Endodermal cell (in vitro differentiated cells): ENCODE measurements around the gene MSL2. TPM values are rescaled to one million over a fixed set of nuclear protein-coding genes. Genes with fewer than 3 reads are reported as not detected.

Source experiments
- DNase-seq: peaks from one replicate; pipeline ENCODE4 v3.0.0-alpha.2; 2017
- H3K27ac ChIP-seq: 2 replicates; pipeline ENCODE4 v1.5.1; 2013; ENCODE audit warnings: mild to moderate bottlenecking, low read depth, low read length, moderate library complexity
- H3K27me3 ChIP-seq: 2 replicates; pipeline ENCODE4 v1.6.1; 2013; ENCODE audit warnings: mild to moderate bottlenecking, low read length, moderate library complexity; ENCODE audit not compliant: insufficient read depth, control insufficient read depth, poor library complexity, severe bottlenecking
- H3K36me3 ChIP-seq: 2 replicates; pipeline ENCODE4 v1.7.0; 2013; ENCODE audit warnings: mild to moderate bottlenecking, low read length, moderate library complexity; ENCODE audit not compliant: control insufficient read depth, insufficient read depth
- H3K4me1 ChIP-seq: one replicate; pipeline ENCODE4 v1.7.0; 2013; ENCODE audit warnings: low read length; ENCODE audit not compliant: control insufficient read depth, insufficient read depth
- H3K4me3 ChIP-seq: 2 replicates; pipeline ENCODE4 v1.5.1; 2013; ENCODE audit warnings: mild to moderate bottlenecking, low read length, moderate library complexity
- H3K9ac ChIP-seq: 2 replicates; pipeline ENCODE4 v1.6.1; 2013; ENCODE audit warnings: mild to moderate bottlenecking, low read length, moderate library complexity; ENCODE audit not compliant: poor library complexity, severe bottlenecking; ENCODE audit errors: extremely low read depth
- H3K9me3 ChIP-seq: 2 replicates; pipeline ENCODE4 v1.6.1; 2013; ENCODE audit warnings: mild to moderate bottlenecking, low read length, moderate library complexity; ENCODE audit not compliant: control insufficient read depth
- H3K27ac Mint-ChIP-seq: 2 replicates; pipeline ENCODE4 v1.8.0; 2020; ENCODE audit warnings: mixed read lengths
- H3K27me3 Mint-ChIP-seq: 2 replicates; pipeline ENCODE4 v1.8.0; 2021; ENCODE audit warnings: mild to moderate bottlenecking, mixed read lengths; ENCODE audit not compliant: insufficient read depth
- H3K36me3 Mint-ChIP-seq: 2 replicates; pipeline ENCODE4 v1.8.0; 2020; ENCODE audit warnings: low read depth, mixed read lengths
- H3K4me1 Mint-ChIP-seq: 2 replicates; pipeline ENCODE4 v1.8.0; 2020; ENCODE audit warnings: mixed read lengths
- H3K4me3 Mint-ChIP-seq: 2 replicates; pipeline ENCODE4 v1.8.0; 2020; ENCODE audit warnings: mild to moderate bottlenecking, moderate library complexity, mixed read lengths
- H3K9me3 Mint-ChIP-seq: 2 replicates; pipeline ENCODE4 v1.8.0; 2020; ENCODE audit warnings: mild to moderate bottlenecking, mixed read lengths
- CTCF ChIP-seq: fragments of 200-600 bp; sonication (generic); conservative IDR thresholded peaks from 2 replicates; pipeline ENCODE4 v1.5.0; 2021; ENCODE audit warnings: antibody characterized with exemption, mild to moderate bottlenecking
- WGBS, 2 experiments: methylation state at CpG; one replicate each; pipeline versions ENCODE4 v1.1.5 to v1.1.7; 2013; ENCODE audit warnings: missing lambda C conversion rate in 2 of 2, mixed read lengths in 1 of 2; ENCODE audit not compliant: insufficient coverage in 1 of 2, insufficient read length in 1 of 2; 5-methylcytosine and 5-hydroxymethylcytosine counted together
- total RNA-seq, 2 donors: library from RNA; stranded (reverse); fragmentation: NEBNext Ultra II Directional in 1 of 2; extraction: Animal tissue kit (Norgen Biotek cat#: 25700) in 1 of 2; gene quantifications; 2 replicates in 1 of 2; 3 replicates in 1 of 2; pipeline ENCODE4 v1.2.1, GENCODE V29; 2021

The MSL2 gene
- total RNA-seq, 2 donors from 2014 or later, result 35.1 to 45.7 TPM

DNA sequence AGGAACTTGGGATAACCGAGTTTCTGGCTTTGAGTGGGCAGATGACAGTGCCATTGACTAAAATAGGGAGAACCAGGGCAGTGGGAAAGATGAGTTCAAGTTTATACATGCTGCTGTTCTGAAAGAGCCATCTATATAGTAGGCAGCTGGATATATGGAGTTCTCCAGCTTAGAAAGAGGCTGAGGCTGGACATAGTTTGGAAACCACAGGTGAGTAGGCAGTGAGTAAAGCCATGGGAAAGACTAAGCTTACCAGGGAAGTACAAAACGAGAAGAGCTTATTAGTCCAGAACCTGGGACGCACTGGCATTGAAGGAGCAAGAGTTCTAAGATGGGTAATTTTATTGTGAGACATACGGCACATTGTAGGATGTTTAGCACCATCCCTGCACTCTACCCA, 54.2 kb downstream of the MSL2 start:
- Histone ChIP-seq H3K4me3 (no peak overlapping the region), H3K36me3 (peaks cover 17% of the 10 kb centered on the region), H3K4me1 (no peaks in the 10 kb centered on the region), H3K9ac (no peak overlapping the region), H3K27ac (no peak overlapping the region), H3K9me3 (no peaks in the 10 kb centered on the region), H3K27me3 (no peaks in the 10 kb centered on the region)
- no peak overlapping the region for H3K4me3 Mint-ChIP-seq
- no peak for DNase-seq
- peaks cover 11% of the 10 kb centered on the region for H3K4me1 Mint-ChIP-seq
- no peak overlapping the region for H3K27ac Mint-ChIP-seq
- peaks cover 13% of the 10 kb centered on the region for H3K36me3 Mint-ChIP-seq
- TF ChIP-seq CTCF, result no peak
- 87 to 91% methylated on average over 2 to 4 of the region's 4 CpGs for WGBS, 2 experiments
- no peaks in the 10 kb centered on the region for H3K9me3 Mint-ChIP-seq
- peaks cover 40% of the 10 kb centered on the region for H3K27me3 Mint-ChIP-seq

GRCh38 chr3:136141291-136141785, 54.8 kb downstream of the MSL2 start:
- Mint-ChIP-seq H3K9me3 (no peaks in the 10 kb centered on the region), H3K36me3 (peaks cover 13% of the 10 kb centered on the region), H3K4me3 (no peak overlapping the region), H3K27ac (no peak overlapping the region), H3K27me3 (peaks cover 40% of the 10 kb centered on the region), H3K4me1 (peaks cover 16% of the 10 kb centered on the region)
- Histone ChIP-seq H3K4me3 (no peak overlapping the region), H3K27me3 (no peaks in the 10 kb centered on the region), H3K9ac (no peak overlapping the region), H3K4me1 (peaks cover under 1% of the 10 kb centered on the region), H3K27ac (no peak overlapping the region), H3K36me3 (peaks cover 16% of the 10 kb centered on the region), H3K9me3 (no peaks in the 10 kb centered on the region)
- no peak for TF ChIP-seq CTCF
- DNase-seq, result no peak

- WGBS, 2 experiments, result 85 to 94% methylated on average over 2 of the region's 2 CpGs
- Mint-ChIP-seq H3K27ac (no peak overlapping the region), H3K27me3 (peaks cover 16% of the 10 kb centered on the region)
These were observed 59.7 kb downstream of the MSL2 start for GRCh38 chr3:136136454-136136853.

More at GRCh38 chr3:136136454-136136853, 59.7 kb downstream of the MSL2 start:
- no peaks in the 10 kb centered on the region for H3K36me3 ChIP-seq
- H3K9ac ChIP-seq, result no peak overlapping the region
- peaks cover 5% of the 10 kb centered on the region for H3K4me1 ChIP-seq
- no peak for DNase-seq
- no peak for TF ChIP-seq CTCF
- no peak overlapping the region for H3K4me3 ChIP-seq
- Mint-ChIP-seq H3K4me3 (no peak overlapping the region), H3K36me3 (no peaks in the 10 kb centered on the region), H3K9me3 (peaks cover 3% of the 10 kb centered on the region), H3K4me1 (peaks cover 13% of the 10 kb centered on the region)
- H3K27me3 ChIP-seq, result no peaks in the 10 kb centered on the region
- H3K9me3 ChIP-seq, result no peaks in the 10 kb centered on the region
- no peak overlapping the region for H3K27ac ChIP-seq
